CD4-positive, alpha-beta T cell (primary cell): ENCODE measurements around the gene OASL. TPM values are rescaled to one million over a fixed set of nuclear protein-coding genes. Genes with fewer than 3 reads are reported as not detected.

Experiments
- ATAC-seq: fragments of 200-7000 bp; cut with Tn5 transposase; one replicate; pipeline ENCODE4 v1.10.0; 2022; ENCODE audit warnings: mild to moderate bottlenecking; ENCODE audit not compliant: poor library complexity
- CTCF ChIA-PET: fragments of 350-600 bp; sonication (Branson Sonifier 250); formaldehyde crosslinking; loops from one replicate; lab custom pipeline; 2021; ENCODE audit warnings: antibody characterized with exemption, inconsistent platforms; lab: Charles Lee
- POLR2A ChIA-PET: fragments of 350-600 bp; sonication (Branson Sonifier 250); formaldehyde crosslinking; loops from one replicate; lab custom pipeline; 2021; ENCODE audit warnings: antibody characterized with exemption, inconsistent platforms; lab: Charles Lee
- DNase-seq, 14 experiments: peaks; one replicate each; pipeline ENCODE4 v3.0.0-alpha.2; 2013 to 2020; ENCODE audit warnings: mixed read lengths in 2 of 14
- H3K27ac ChIP-seq, 2 donors: one replicate each; pipeline versions ENCODE4 v1.5.1 to v1.7.0; 2013; ENCODE audit warnings: low read length in 2 of 2, low read depth in 1 of 2, mild to moderate bottlenecking in 1 of 2
- H3K27me3 ChIP-seq, 2 experiments: 1 replicate in 1 of 2; 2 replicates in 1 of 2; pipeline versions ENCODE4 v1.6.1 to v1.7.0; 2013; ENCODE audit warnings: low read length in 2 of 2, control low read depth in 1 of 2, mild to moderate bottlenecking in 1 of 2, moderate library complexity in 1 of 2; ENCODE audit not compliant: insufficient read depth in 2 of 2, control insufficient read depth in 1 of 2
- H3K36me3 ChIP-seq: one replicate; pipeline ENCODE4 v1.6.1; 2013; ENCODE audit warnings: low read length, control low read depth; ENCODE audit not compliant: insufficient read depth
- H3K4me1 ChIP-seq: one replicate; pipeline ENCODE4 v1.6.1; 2013; ENCODE audit warnings: low read length, control low read depth; ENCODE audit not compliant: insufficient read depth
- H3K4me3 ChIP-seq: one replicate; pipeline ENCODE4 v1.5.1; 2013; ENCODE audit warnings: mild to moderate bottlenecking, low read length, moderate library complexity
- H3K9me3 ChIP-seq, 2 experiments: 1 replicate in 1 of 2; 2 replicates in 1 of 2; pipeline versions ENCODE4 v1.6.1 to v1.7.0; 2013; ENCODE audit warnings: low read length in 2 of 2, mild to moderate bottlenecking in 2 of 2, control low read depth in 1 of 2, moderate library complexity in 1 of 2; ENCODE audit not compliant: control insufficient read depth in 1 of 2, insufficient read depth in 1 of 2
- H3K27ac Mint-ChIP-seq: one replicate; pipeline ENCODE4 v1.8.0; 2020; ENCODE audit warnings: mixed read lengths
- H3K27me3 Mint-ChIP-seq: one replicate; pipeline ENCODE4 v1.8.0; 2021; ENCODE audit warnings: mixed read lengths
- H3K36me3 Mint-ChIP-seq: one replicate; pipeline ENCODE4 v1.8.0; 2021; ENCODE audit warnings: low read depth, mixed read lengths
- H3K4me1 Mint-ChIP-seq: one replicate; pipeline ENCODE4 v1.8.0; 2021; ENCODE audit warnings: low read depth, mixed read lengths
- H3K4me3 Mint-ChIP-seq: one replicate; pipeline ENCODE4 v1.8.0; 2020; ENCODE audit warnings: mild to moderate bottlenecking, mixed read lengths
- H3K9me3 Mint-ChIP-seq: one replicate; pipeline ENCODE4 v1.8.0; 2020; ENCODE audit warnings: mixed read lengths
- intact Hi-C, 2 experiments: fragments of 100-400 bp; cut with DNase I in 1 of 2; cut with micrococcal nuclease in 1 of 2; formaldehyde crosslinking; loops; one replicate each; pipeline versions ENCODE4 v1.15.1 to v1.9.0; 2023 to 2025; cut with DNase I, micrococcal nuclease
- total RNA-seq, 174 experiments: library from RNA in 2 of 174; stranded (reverse) in 2 of 174; gene quantifications; one replicate each; pipeline ENCODE4 v1.2.3 and lab custom pipeline; 2021 to 2026
- TF ChIP-seq, protein P1 (sequence below): fragments of 200-600 bp; IDR thresholded peaks from one replicate; pipeline ENCODE4 v1.8.0; 2022; ENCODE audit warnings: antibody characterized with exemption, mild to moderate bottlenecking

OASL gene
- total RNA-seq, 2 experiments from 2014 or later, result 33.0 to 34.7 TPM

DNA sequence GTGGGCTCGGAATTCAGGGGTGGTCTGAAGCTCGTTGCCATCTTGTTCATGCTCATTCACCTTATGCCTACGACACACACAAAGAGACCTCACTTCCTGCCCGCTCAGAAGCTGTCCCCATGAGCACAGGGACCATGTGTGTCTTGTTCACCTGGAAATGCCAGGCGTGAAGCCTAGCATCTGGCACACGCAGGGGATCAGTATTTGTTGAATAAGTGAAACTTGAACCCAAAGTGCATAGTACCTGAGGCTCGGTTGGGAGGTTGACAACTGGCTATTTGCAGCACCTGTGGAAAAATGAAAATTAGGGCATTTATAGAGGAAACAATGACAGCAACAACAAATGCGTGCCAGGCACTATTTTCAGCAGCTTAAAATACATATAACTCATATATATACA lies 28.2 kb downstream of the OASL start:
- no peaks in the 10 kb centered on the region for H3K9me3 Mint-ChIP-seq
- ATAC-seq (no peak), DNase-seq (no peak)
- H3K4me1 Mint-ChIP-seq, result peaks cover 10% of the 10 kb centered on the region
- ChIA-PET CTCF (no interaction called here), POLR2A (no interaction called here)
- no peak overlapping the region for H3K27ac Mint-ChIP-seq
- H3K36me3 Mint-ChIP-seq, result peaks cover 72% of the 10 kb centered on the region
- peaks cover 4% of the 10 kb centered on the region for H3K4me1 ChIP-seq
- H3K4me3 Mint-ChIP-seq, result no peak overlapping the region
- no peaks in the 10 kb centered on the region for H3K27me3 Mint-ChIP-seq
- no peak overlapping the region for H3K27ac ChIP-seq
- H3K9me3 ChIP-seq, result no peaks in the 10 kb centered on the region
- peaks cover 56% of the 10 kb centered on the region for H3K36me3 ChIP-seq
- no peak overlapping the region for H3K4me3 ChIP-seq
- intact Hi-C loops, result loop anchor here (10.0 kb wide), 2 partner anchors 84 to 566 kb away; partner anchors contain the start of genes GATC (in 1 of the 2) and TRIAP1 (in 1 of the 2)
- no peaks in the 10 kb centered on the region for H3K27me3 ChIP-seq
- TF ChIP-seq, protein P1, sequence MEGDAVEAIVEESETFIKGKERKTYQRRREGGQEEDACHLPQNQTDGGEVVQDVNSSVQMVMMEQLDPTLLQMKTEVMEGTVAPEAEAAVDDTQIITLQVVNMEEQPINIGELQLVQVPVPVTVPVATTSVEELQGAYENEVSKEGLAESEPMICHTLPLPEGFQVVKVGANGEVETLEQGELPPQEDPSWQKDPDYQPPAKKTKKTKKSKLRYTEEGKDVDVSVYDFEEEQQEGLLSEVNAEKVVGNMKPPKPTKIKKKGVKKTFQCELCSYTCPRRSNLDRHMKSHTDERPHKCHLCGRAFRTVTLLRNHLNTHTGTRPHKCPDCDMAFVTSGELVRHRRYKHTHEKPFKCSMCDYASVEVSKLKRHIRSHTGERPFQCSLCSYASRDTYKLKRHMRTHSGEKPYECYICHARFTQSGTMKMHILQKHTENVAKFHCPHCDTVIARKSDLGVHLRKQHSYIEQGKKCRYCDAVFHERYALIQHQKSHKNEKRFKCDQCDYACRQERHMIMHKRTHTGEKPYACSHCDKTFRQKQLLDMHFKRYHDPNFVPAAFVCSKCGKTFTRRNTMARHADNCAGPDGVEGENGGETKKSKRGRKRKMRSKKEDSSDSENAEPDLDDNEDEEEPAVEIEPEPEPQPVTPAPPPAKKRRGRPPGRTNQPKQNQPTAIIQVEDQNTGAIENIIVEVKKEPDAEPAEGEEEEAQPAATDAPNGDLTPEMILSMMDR, result no peak

DNA sequence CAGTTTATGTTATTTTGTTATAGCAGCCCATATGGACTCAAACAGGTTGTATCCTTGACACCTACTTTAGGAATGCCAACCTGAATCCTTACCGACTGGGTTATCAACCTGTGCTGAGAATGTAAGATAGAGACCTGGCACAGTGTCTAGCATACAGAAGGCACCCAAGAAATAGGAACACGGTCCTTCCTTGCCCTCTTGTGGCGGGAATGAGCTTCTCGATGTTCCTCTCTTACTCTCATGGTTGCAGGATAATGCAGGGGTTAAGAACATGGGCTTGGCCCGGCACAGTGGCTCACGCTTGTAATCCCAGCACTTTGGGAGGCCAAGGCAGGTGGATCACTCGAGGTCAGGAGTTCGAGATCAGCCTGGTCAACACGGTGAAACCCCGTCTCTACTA lies 29.3 kb downstream of the OASL start:
- no peaks in the 10 kb centered on the region for H3K27me3 ChIP-seq
- H3K4me1 ChIP-seq, result no peaks in the 10 kb centered on the region
- peaks cover 4% of the 10 kb centered on the region for H3K4me1 Mint-ChIP-seq
- TF ChIP-seq, protein P1, result no peak
- CTCF ChIA-PET, result interaction anchor here (2.4 kb wide), 1 partner anchor 86 kb away, joined by 5 read pairs; no protein-coding TSS in a partner anchor
- H3K4me3 Mint-ChIP-seq, result no peak overlapping the region
- H3K36me3 ChIP-seq, result peaks cover 65% of the 10 kb centered on the region
- no peaks in the 10 kb centered on the region for H3K9me3 ChIP-seq
- H3K9me3 Mint-ChIP-seq, result no peaks in the 10 kb centered on the region
- H3K36me3 Mint-ChIP-seq, result peaks cover 83% of the 10 kb centered on the region
- DNase-seq (no peak), ATAC-seq (no peak)
- intact Hi-C loops, result loop anchor here (5.0 to 10.0 kb wide), 3 partner anchors 85 to 565 kb away; partner anchors contain the start of genes GATC (in 1 of the 2) and TRIAP1 (in 1 of the 2)
- no peak overlapping the region for H3K27ac ChIP-seq
- POLR2A ChIA-PET, result no interaction called here
- no peaks in the 10 kb centered on the region for H3K27me3 Mint-ChIP-seq
- no peak overlapping the region for H3K27ac Mint-ChIP-seq
- no peak overlapping the region for H3K4me3 ChIP-seq

DNA sequence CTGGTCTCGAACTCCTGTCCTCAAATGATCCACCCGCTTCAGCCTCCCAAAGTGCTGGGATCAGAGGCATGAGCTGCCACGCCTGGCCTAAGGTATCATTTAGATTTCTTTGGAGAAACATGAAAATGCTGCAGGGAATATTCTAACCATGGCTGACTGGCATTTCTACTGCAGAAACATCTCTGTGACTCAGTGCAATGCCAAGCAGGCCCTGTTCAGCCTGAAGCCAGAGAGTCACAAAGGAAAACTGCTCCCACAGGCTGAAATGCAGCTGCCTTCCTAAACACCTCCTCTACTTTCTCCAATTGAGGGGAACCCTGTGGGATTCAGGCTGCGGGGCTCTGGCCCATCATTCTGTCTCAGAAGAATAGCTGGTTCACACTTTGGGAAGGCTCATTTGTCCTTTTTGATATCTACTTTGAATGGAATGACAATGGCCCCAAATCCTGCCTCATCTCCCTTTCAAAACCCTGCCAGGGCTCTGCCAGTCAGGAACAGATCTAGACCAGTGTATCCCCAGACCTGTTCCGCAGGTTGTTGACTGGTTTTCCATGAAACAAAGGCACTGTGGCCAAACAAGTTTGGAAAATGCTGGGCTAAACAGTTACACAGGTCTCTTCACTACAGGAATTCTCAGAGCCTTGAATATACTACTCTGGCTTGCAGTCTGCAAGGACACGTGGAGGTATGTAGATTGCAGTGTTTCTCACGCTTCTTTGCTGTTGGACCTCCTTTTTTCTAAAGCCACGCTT lies 30.5 kb downstream of the OASL start:
- Histone ChIP-seq H3K9me3 (no peaks in the 10 kb centered on the region), H3K4me3 (no peak overlapping the region), H3K36me3 (peaks cover 75% of the 10 kb centered on the region), H3K27me3 (no peaks in the 10 kb centered on the region), H3K4me1 (no peaks in the 10 kb centered on the region), H3K27ac (no peak overlapping the region)
- H3K36me3 Mint-ChIP-seq, result peaks cover 91% of the 10 kb centered on the region
- H3K4me1 Mint-ChIP-seq, result peaks cover under 1% of the 10 kb centered on the region
- H3K27me3 Mint-ChIP-seq, result no peaks in the 10 kb centered on the region
- H3K9me3 Mint-ChIP-seq, result no peaks in the 10 kb centered on the region
- no peak overlapping the region for H3K27ac Mint-ChIP-seq
- ChIA-PET CTCF (interaction anchor here (2.4 kb wide), 1 partner anchor 88 kb away, joined by 5 read pairs; no protein-coding TSS in a partner anchor), POLR2A (interaction anchor here (0.6 kb wide), 1 partner anchor 9 kb away, joined by 3 read pairs; no protein-coding TSS in a partner anchor)
- DNase-seq, result no peak
- H3K4me3 Mint-ChIP-seq, result no peak overlapping the region
- ATAC-seq, result no peak
- TF ChIP-seq, protein P1, result no peak
- intact Hi-C loops, result loop anchor here in 1 of 2 experiments (5.0 kb wide), 1 partner anchor 104 kb away; no protein-coding TSS in a partner anchor
